AG04449 (cell line): ENCODE measurements around the gene GOLGA8R.
"Not testable (repeated sequence)": the region's sequence is repeated elsewhere in the genome, so short reads cannot be mapped to it uniquely, and the experiment has no call there.

Experiments used
- CTCF ChIA-PET: fragments of 350-600 bp; formaldehyde crosslinking; extraction: SDS; loops from one replicate; lab custom pipeline; 2021; ENCODE audit warnings: antibody characterized with exemption; lab: Yijun Ruan, JAX
- POLR2A ChIA-PET: fragments of 400-600, 350-600 bp; formaldehyde crosslinking; extraction: SDS; loops from one replicate; lab custom pipeline; 2020; ENCODE audit warnings: antibody characterized with exemption, inconsistent platforms; lab: Yijun Ruan, JAX
- DNase-seq: peaks from one replicate; pipeline ENCODE4 v3.0.0-alpha.2; 2010; ENCODE audit warnings: low read depth, low spot score
- H3K4me3 ChIP-seq: 2 replicates; pipeline ENCODE4 v1.5.1; 2011; ENCODE audit warnings: low read depth, mild to moderate bottlenecking, control low read depth, low read length

GOLGA8R gene

GRCh38 chr15:30414160-30414559 is at the start of gene GOLGA8R:
TSS of gene GOLGA8R (minus strand) at chr15:30414260. CDS start at chr15:30414162, 98 bp downstream.
- H3K4me3 ChIP-seq, POLR2A ChIA-PET, CTCF ChIA-PET, DNase-seq: not testable (repeated sequence)

- CTCF ChIA-PET, POLR2A ChIA-PET, DNase-seq, H3K4me3 ChIP-seq: not testable (repeated sequence)
These were observed 49.8 kb upstream of the GOLGA8R start for GRCh38 chr15:30463849-30464248.

GRCh38 chr15:30462176-30462575 is 48.1 kb upstream of the GOLGA8R start:
- CTCF ChIA-PET: not testable (repeated sequence)

GRCh38 chr15:30452702-30453101 is 38.6 kb upstream of the GOLGA8R start:
- POLR2A ChIA-PET, H3K4me3 ChIP-seq, CTCF ChIA-PET, DNase-seq: not testable (repeated sequence)

More at GRCh38 chr15:30462176-30462575, 48.1 kb upstream of the GOLGA8R start:
- POLR2A ChIA-PET, DNase-seq, H3K4me3 ChIP-seq: not testable (repeated sequence)

GRCh38 chr15:30438348-30438747 is 24.3 kb upstream of the GOLGA8R start:
- H3K4me3 ChIP-seq, POLR2A ChIA-PET, DNase-seq, CTCF ChIA-PET: not testable (repeated sequence)

GRCh38 chr15:30435878-30436277 is 21.8 kb upstream of the GOLGA8R start:
- DNase-seq, POLR2A ChIA-PET, H3K4me3 ChIP-seq, CTCF ChIA-PET: not testable (repeated sequence)

GRCh38 chr15:30420723-30421122 is 6.7 kb upstream of the GOLGA8R start:
- H3K4me3 ChIP-seq, CTCF ChIA-PET, DNase-seq, POLR2A ChIA-PET: not testable (repeated sequence)

GRCh38 chr15:30407636-30408035 is 6.4 kb downstream of the GOLGA8R start:
- POLR2A ChIA-PET, H3K4me3 ChIP-seq, CTCF ChIA-PET, DNase-seq: not testable (repeated sequence)

- H3K4me3 ChIP-seq, CTCF ChIA-PET, DNase-seq, POLR2A ChIA-PET: not testable (repeated sequence)
These were observed 15.1 kb downstream of the GOLGA8R start for GRCh38 chr15:30398988-30399387.

GRCh38 chr15:30393664-30393991 is 20.4 kb downstream of the GOLGA8R start:
- DNase-seq, POLR2A ChIA-PET, CTCF ChIA-PET, H3K4me3 ChIP-seq: not testable (repeated sequence)

GRCh38 chr15:30392766-30393663 is 21.0 kb downstream of the GOLGA8R start, which contains the start of gene CHRFAM7A:
TSS of gene CHRFAM7A (minus strand) at chr15:30393540. CDS start at chr15:30383351, 10,189 bp downstream.
- H3K4me3 ChIP-seq: peak within 1 kb of the TSS; percentile 20; the same call in 1 of the 2 replicates
- CTCF ChIA-PET, DNase-seq, POLR2A ChIA-PET: not testable (repeated sequence)

GRCh38 chr15:30386318-30386887 is 27.7 kb downstream of the GOLGA8R start:
- POLR2A ChIA-PET, DNase-seq, H3K4me3 ChIP-seq, CTCF ChIA-PET: not testable (repeated sequence)

- CTCF ChIA-PET, H3K4me3 ChIP-seq, POLR2A ChIA-PET, DNase-seq: not testable (repeated sequence)
These were observed 37.0 kb downstream of the GOLGA8R start for GRCh38 chr15:30377082-30377413.

- H3K4me3 ChIP-seq, DNase-seq, POLR2A ChIA-PET, CTCF ChIA-PET: not testable (repeated sequence)
These were observed 37.5 kb downstream of the GOLGA8R start for GRCh38 chr15:30376375-30377081.

- POLR2A ChIA-PET, CTCF ChIA-PET, DNase-seq, H3K4me3 ChIP-seq: not testable (repeated sequence)
These were observed 38.2 kb downstream of the GOLGA8R start for GRCh38 chr15:30375872-30376271.

- H3K4me3 ChIP-seq, POLR2A ChIA-PET, CTCF ChIA-PET, DNase-seq: not testable (repeated sequence)
These were observed 39.2 kb downstream of the GOLGA8R start for GRCh38 chr15:30374862-30375261.
